ENCODE data around the gene ARHGAP31. TPM values are rescaled to one million over a fixed set of nuclear protein-coding genes. Genes with fewer than 3 reads are reported as not detected.

The ARHGAP31 gene
- total and polyA plus RNA-seq, 8 donors, result 1.2 to 275 (median 4.3) TPM

- WGBS, 5 donors, result 86 to 98% (median 91%) methylated on average over 5 of the region's 5 CpGs
- no peaks in the 10 kb centered on the region for H3K9me3 ChIP-seq
- H3K36me3 ChIP-seq, result peaks cover 10 to 77% (median 58%) of the 10 kb centered on the region in 4 donors
Measured at GRCh38 chr3:119401069-119401468, 106.9 kb downstream of the ARHGAP31 start.

GRCh38 chr3:119401503-119402440 is 107.6 kb downstream of the ARHGAP31 start:
- H3K4me1 ChIP-seq, result no peaks in the 10 kb centered on the region
- no peak overlapping the region for H3K27ac ChIP-seq
- no peak for DNase-seq
- H3K36me3 ChIP-seq, result peaks cover 10 to 74% (median 62%) of the 10 kb centered on the region in 4 donors
- TF ChIP-seq CTCF (IDR thresholded peaks at IDR 0.05), result no peak
- TF ChIP-seq POLR2A (IDR thresholded peaks at IDR 0.05), result no peak
- TF ChIP-seq POLR2AphosphoS5 (IDR thresholded peaks at IDR 0.05), result no peak
- no peak for TF ChIP-seq EP300 (IDR thresholded peaks at IDR 0.05)
- no peaks in the 10 kb centered on the region for H3K27me3 ChIP-seq
- intact Hi-C loops (cut with DNase I; ENCODE audit: low total_unique reads), result no loop called here
- 60 to 81% (median 79%) methylated on average over 36 of the region's 36 CpGs for WGBS, 5 donors
- H3K9me3 ChIP-seq, result no peaks in the 10 kb centered on the region
- no peak overlapping the region for H3K4me3 ChIP-seq

More at GRCh38 chr3:119401069-119401468, 106.9 kb downstream of the ARHGAP31 start:
- intact Hi-C loops (cut with DNase I; ENCODE audit: low total_unique reads), result no loop called here
- TF ChIP-seq POLR2A (IDR thresholded peaks at IDR 0.05) (no peak), POLR2AphosphoS5 (IDR thresholded peaks at IDR 0.05) (no peak), CTCF (IDR thresholded peaks at IDR 0.05) (no peak), EP300 (IDR thresholded peaks at IDR 0.05) (no peak)
- Histone ChIP-seq H3K4me3 (no peak overlapping the region), H3K4me1 (no peaks in the 10 kb centered on the region), H3K27ac (no peak overlapping the region), H3K27me3 (no peaks in the 10 kb centered on the region)
- no peak for DNase-seq

GRCh38 chr3:119402791-119403190 is 108.6 kb downstream of the ARHGAP31 start:
- no peak overlapping the region for H3K4me3 ChIP-seq
- WGBS, 5 donors, result 79 to 86% (median 82%) methylated on average over 1 of the region's 1 CpG
- H3K4me1 ChIP-seq, result no peaks in the 10 kb centered on the region
- no peak for TF ChIP-seq EP300 (IDR thresholded peaks at IDR 0.05)
- no peak for TF ChIP-seq POLR2AphosphoS5 (IDR thresholded peaks at IDR 0.05)
- TF ChIP-seq POLR2A (IDR thresholded peaks at IDR 0.05), result no peak
- TF ChIP-seq CTCF (IDR thresholded peaks at IDR 0.05), result no peak
- DNase-seq, result no peak
- H3K36me3 ChIP-seq, result peaks cover 10 to 80% (median 60%) of the 10 kb centered on the region in 4 donors
- H3K27me3 ChIP-seq, result no peaks in the 10 kb centered on the region
- H3K27ac ChIP-seq, result no peak overlapping the region
- H3K9me3 ChIP-seq, result no peaks in the 10 kb centered on the region
- intact Hi-C loops (cut with DNase I; ENCODE audit: low total_unique reads), result no loop called here

- Histone ChIP-seq H3K4me1 (no peaks in the 10 kb centered on the region), H3K4me3 (no peak overlapping the region), H3K36me3 (peaks cover 10 to 79% (median 61%) of the 10 kb centered on the region in 4 donors), H3K27ac (no peak overlapping the region), H3K9me3 (no peaks in the 10 kb centered on the region), H3K27me3 (no peaks in the 10 kb centered on the region)
- intact Hi-C loops (cut with DNase I; ENCODE audit: low total_unique reads), result no loop called here
- TF ChIP-seq CTCF (IDR thresholded peaks at IDR 0.05) (no peak), EP300 (IDR thresholded peaks at IDR 0.05) (no peak), POLR2AphosphoS5 (IDR thresholded peaks at IDR 0.05) (no peak), POLR2A (IDR thresholded peaks at IDR 0.05) (no peak)
- DNase-seq, result no peak
- WGBS, 5 donors, result 66 to 96% (median 79%) methylated on average over 1 of the region's 1 CpG
Measured at GRCh38 chr3:119403201-119403600, 109.0 kb downstream of the ARHGAP31 start.

Data from stomach (tissue), 9 donors.